ENCODE results near the gene PURA.
"Not testable (repeated sequence)": the region's sequence is repeated elsewhere in the genome, so short reads cannot be mapped to it uniquely, and the experiment has no call there.

Gene PURA

GRCh38 chr5:140148508-140148907 lies 34.6 kb downstream of the PURA start:
- H3K4me3 ChIP-seq (ENCODE audit: low read length), result no peak overlapping the region
- H3K9me3 ChIP-seq (ENCODE audit: low read length), result no peaks in the 10 kb centered on the region
- no peak overlapping the region for H2AFZ ChIP-seq (ENCODE audit: low read depth, low read length)
- H3K4me1 ChIP-seq (ENCODE audit: insufficient read depth, low read length), result peaks cover 10% of the 10 kb centered on the region
- H3K36me3 ChIP-seq (ENCODE audit: insufficient read depth, low read length), result no peaks in the 10 kb centered on the region
- peaks cover 67% of the 10 kb centered on the region for H3K27me3 ChIP-seq (ENCODE audit: insufficient read depth, low read length)

GRCh38 chr5:140150201-140150600 lies 36.3 kb downstream of the PURA start:
- H3K36me3 ChIP-seq (ENCODE audit: insufficient read depth, low read length), result no peaks in the 10 kb centered on the region
- H3K9me3 ChIP-seq (ENCODE audit: low read length), result no peaks in the 10 kb centered on the region
- no peak overlapping the region for H3K4me3 ChIP-seq (ENCODE audit: low read length)
- H3K4me1 ChIP-seq (ENCODE audit: insufficient read depth, low read length), result peaks cover 14% of the 10 kb centered on the region
- H2AFZ ChIP-seq (ENCODE audit: low read depth, low read length), result no peak overlapping the region
- H3K27me3 ChIP-seq (ENCODE audit: insufficient read depth, low read length), result peaks cover 71% of the 10 kb centered on the region

DNA sequence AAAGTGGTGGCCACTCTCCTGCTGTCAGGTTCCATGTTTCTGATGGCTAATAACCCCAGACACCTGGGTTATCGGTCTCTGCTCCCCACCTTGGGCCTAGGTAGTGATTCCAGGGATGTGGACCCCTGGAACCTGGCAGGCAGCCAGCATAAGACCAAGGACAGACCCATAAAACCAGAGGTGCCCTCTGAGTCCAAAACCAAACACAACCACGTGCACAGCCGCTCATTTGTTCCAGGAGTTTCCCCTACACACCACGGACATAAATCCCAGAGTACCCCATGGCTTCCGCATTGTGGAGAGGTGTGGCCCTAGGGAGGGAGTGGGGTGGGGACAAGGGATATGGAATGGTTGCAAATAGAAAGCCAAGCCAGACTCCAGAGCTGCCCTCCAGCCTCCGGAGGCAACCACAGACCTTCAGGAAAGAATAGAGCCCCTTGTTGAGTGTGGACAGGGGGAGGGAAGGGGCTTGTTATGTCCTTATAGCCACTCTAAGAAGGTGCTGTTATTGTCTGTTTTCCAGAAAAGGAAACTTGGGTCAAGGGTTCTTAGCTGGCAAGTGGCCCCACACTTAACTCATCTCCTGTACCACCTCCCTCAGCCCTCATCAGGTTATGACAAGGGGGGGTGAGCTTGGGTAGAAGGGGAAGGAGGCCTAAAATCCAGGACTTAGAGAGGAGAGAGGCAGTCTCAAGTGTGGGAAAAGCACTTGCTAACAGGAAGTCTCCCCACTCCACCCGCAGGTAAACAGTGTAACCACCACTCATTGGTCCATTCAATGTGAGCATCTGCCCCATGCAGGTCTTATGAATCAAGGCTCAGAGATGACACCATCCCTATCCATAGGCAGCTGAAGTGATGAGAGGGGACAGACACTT lies 37.5 kb downstream of the PURA start:
- Histone ChIP-seq H2AFZ (ENCODE audit: low read depth, low read length) (no peak overlapping the region), H3K4me1 (ENCODE audit: insufficient read depth, low read length) (peaks cover 6% of the 10 kb centered on the region), H3K27me3 (ENCODE audit: insufficient read depth, low read length) (peaks cover 60% of the 10 kb centered on the region), H3K4me3 (ENCODE audit: low read length) (no peak overlapping the region), H3K36me3 (ENCODE audit: insufficient read depth, low read length) (no peaks in the 10 kb centered on the region), H3K9me3 (ENCODE audit: low read length) (no peaks in the 10 kb centered on the region)

DNA sequence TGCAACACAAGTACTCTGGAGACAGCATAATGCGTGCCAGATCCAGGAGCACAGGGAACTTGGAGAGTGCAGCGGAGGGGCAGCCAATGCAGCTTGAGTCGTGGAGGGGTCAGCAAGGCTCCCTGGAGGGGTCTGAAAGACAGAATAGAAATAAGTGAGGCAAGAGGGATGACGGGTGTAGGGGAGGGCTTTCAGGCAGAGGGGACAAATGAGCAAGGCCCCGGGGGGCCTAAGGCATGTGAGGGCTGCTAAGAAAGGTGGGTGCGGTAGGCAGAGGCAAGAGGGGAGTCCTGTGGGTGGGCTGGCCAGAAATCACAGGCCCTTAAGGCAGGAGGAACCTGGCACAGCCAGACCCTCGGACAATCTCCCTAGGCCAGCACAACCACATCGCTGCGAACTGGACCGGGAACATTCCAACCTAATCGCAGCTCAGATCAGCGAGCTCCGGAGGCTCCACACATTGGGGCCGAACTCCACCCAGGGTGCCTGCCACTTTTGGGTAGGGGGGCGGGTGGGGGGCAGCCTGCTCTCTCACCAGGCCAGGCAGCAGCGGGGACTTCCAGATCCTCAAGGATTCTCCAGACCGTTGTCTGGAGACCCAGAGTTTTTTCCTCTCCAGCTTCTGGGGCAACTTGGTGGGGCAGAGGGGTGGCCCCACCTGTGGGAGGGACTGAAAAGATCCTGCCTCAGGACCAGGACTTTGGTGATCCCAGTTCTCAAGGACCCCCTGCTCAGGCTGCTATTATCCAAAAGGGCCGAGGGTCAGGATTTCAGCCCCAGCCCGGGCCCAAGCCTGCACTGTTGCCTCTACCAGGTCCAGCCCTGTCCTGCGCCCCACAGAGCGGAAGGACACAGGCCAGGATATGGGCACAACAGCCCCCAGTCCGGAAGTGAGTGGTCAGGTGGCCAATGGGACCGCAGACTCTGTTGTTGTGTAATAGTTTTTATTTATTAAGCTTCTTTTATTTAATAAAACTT lies 38.4 kb downstream of the PURA start:
- Histone ChIP-seq H2AFZ (ENCODE audit: low read depth, low read length) (no peak overlapping the region), H3K4me3 (ENCODE audit: low read length) (no peak overlapping the region), H3K4me1 (ENCODE audit: insufficient read depth, low read length) (peaks cover 8% of the 10 kb centered on the region), H3K36me3 (ENCODE audit: insufficient read depth, low read length) (no peaks in the 10 kb centered on the region), H3K27me3 (ENCODE audit: insufficient read depth, low read length) (peaks cover 51% of the 10 kb centered on the region), H3K9me3 (ENCODE audit: low read length) (no peaks in the 10 kb centered on the region)

GRCh38 chr5:140153255-140153654 lies 39.3 kb downstream of the PURA start:
- H3K4me1 ChIP-seq (ENCODE audit: insufficient read depth, low read length), result peaks cover 8% of the 10 kb centered on the region
- H3K9me3 ChIP-seq (ENCODE audit: low read length), result no peaks in the 10 kb centered on the region
- no peak overlapping the region for H3K4me3 ChIP-seq (ENCODE audit: low read length)
- H2AFZ ChIP-seq (ENCODE audit: low read depth, low read length), result no peak overlapping the region
- peaks cover 41% of the 10 kb centered on the region for H3K27me3 ChIP-seq (ENCODE audit: insufficient read depth, low read length)
- no peaks in the 10 kb centered on the region for H3K36me3 ChIP-seq (ENCODE audit: insufficient read depth, low read length)

DNA sequence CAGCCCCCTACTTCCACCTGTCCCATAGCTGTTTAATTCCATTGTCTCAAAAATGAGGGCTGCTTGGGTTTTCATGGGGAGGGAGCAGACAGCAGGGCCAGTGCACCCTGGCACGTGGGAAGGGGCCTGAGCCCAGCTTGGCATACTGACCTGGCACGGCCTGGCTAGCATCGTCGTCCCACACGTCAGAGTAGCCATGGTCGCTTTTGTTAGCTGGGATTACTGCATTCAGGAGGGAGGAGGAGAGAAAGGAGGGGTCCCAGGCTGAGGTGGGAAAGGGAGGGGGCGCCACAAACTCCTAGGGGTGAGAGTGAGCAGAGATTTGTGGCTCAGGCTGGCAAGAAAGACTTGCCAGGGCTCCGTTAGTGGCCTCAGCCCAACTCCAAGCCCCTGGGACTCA lies 40.0 kb downstream of the PURA start:
- Histone ChIP-seq H3K36me3 (ENCODE audit: insufficient read depth, low read length) (no peaks in the 10 kb centered on the region), H3K4me3 (ENCODE audit: low read length) (no peak overlapping the region), H3K4me1 (ENCODE audit: insufficient read depth, low read length) (peaks cover 8% of the 10 kb centered on the region), H2AFZ (ENCODE audit: low read depth, low read length) (no peak overlapping the region), H3K27me3 (ENCODE audit: insufficient read depth, low read length) (peaks cover 37% of the 10 kb centered on the region), H3K9me3 (ENCODE audit: low read length) (no peaks in the 10 kb centered on the region)

GRCh38 chr5:140154710-140155381 lies 40.9 kb downstream of the PURA start:
- peaks cover 30% of the 10 kb centered on the region for H3K27me3 ChIP-seq (ENCODE audit: insufficient read depth, low read length)
- H3K4me3 ChIP-seq (ENCODE audit: low read length); H2AFZ ChIP-seq (ENCODE audit: low read depth, low read length); H3K9me3 ChIP-seq (ENCODE audit: low read length); H3K36me3 ChIP-seq (ENCODE audit: insufficient read depth, low read length): not testable (repeated sequence)
- H3K4me1 ChIP-seq (ENCODE audit: insufficient read depth, low read length), result peaks cover 12% of the 10 kb centered on the region

DNA sequence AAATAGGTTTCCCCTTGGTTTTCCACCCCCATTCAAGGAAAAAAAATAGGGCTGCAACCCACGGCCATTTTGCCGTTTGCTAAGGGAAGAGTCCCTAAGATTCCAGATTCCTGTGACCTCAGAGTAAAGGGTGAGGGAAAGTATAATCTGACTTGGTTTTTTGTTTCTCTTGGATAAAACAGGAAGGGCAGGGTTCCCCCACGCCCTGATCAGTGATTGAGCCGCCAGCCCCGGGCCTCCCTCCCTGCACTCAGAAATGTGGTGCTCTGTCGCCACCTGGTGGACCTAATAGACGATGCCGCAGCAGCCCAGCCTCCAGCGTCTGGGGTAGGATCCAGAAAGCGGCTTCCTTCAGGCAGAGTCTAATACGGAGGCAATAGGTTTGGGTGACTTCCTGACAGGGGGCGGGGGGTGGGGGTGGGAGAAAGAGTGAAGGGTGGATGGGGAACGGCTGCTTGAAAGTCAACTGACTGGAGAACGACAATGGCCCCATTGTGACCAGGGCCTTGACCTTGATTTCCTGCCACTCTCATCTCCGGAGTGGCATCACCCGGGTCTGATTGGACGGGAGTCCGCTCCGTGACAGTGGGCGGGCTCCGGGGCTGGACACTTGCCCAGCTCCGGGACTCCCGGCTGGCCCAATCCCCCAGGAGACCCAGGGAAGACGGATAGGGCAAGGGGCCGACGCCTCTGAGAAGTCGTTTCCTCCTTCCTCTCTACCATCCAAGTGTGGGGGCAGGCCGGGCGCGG lies 43.3 kb downstream of the PURA start:
- no peaks in the 10 kb centered on the region for H3K36me3 ChIP-seq (ENCODE audit: insufficient read depth, low read length)
- H3K27me3 ChIP-seq (ENCODE audit: insufficient read depth, low read length), result peaks cover 13% of the 10 kb centered on the region
- H3K4me3 ChIP-seq (ENCODE audit: low read length), result peak overlapping the region; percentile 34
- peak overlapping the region; percentile 77 for H2AFZ ChIP-seq (ENCODE audit: low read depth, low read length)
- H3K4me1 ChIP-seq (ENCODE audit: insufficient read depth, low read length), result peaks cover 12% of the 10 kb centered on the region
- no peaks in the 10 kb centered on the region for H3K9me3 ChIP-seq (ENCODE audit: low read length)

GRCh38 chr5:140159014-140159927 lies 45.4 kb downstream of the PURA start:
- Histone ChIP-seq H3K27me3 (ENCODE audit: insufficient read depth, low read length) (peaks cover 6% of the 10 kb centered on the region), H3K4me3 (ENCODE audit: low read length) (no peak overlapping the region), H3K36me3 (ENCODE audit: insufficient read depth, low read length) (no peaks in the 10 kb centered on the region), H2AFZ (ENCODE audit: low read depth, low read length) (no peak overlapping the region), H3K4me1 (ENCODE audit: insufficient read depth, low read length) (peaks cover 8% of the 10 kb centered on the region), H3K9me3 (ENCODE audit: low read length) (no peaks in the 10 kb centered on the region)

DNA sequence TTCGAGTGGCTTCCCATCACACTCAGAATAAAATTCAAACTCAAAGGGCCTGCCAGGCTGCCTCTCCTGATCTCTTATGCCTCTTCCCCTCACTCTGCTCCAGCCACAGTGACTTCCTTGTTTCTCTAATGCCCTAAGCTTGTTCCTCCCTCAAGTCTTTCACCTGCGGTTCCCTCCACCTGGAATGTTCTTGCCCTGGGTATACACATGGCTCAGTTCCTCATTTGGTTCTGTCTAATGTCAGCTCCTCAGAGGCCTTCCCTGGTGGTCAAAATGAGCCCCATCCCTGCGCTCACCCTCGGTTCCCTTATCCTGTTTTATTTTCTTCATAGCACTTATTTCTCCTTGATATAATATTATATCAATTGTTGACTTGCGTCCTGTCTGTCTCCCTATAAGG lies 48.4 kb downstream of the PURA start:
- Histone ChIP-seq H3K4me3 (ENCODE audit: low read length) (no peak overlapping the region), H3K4me1 (ENCODE audit: insufficient read depth, low read length) (peaks cover 4% of the 10 kb centered on the region), H3K27me3 (ENCODE audit: insufficient read depth, low read length) (peaks cover 5% of the 10 kb centered on the region), H2AFZ (ENCODE audit: low read depth, low read length) (no peak overlapping the region), H3K36me3 (ENCODE audit: insufficient read depth, low read length) (no peaks in the 10 kb centered on the region), H3K9me3 (ENCODE audit: low read length) (no peaks in the 10 kb centered on the region)

DNA sequence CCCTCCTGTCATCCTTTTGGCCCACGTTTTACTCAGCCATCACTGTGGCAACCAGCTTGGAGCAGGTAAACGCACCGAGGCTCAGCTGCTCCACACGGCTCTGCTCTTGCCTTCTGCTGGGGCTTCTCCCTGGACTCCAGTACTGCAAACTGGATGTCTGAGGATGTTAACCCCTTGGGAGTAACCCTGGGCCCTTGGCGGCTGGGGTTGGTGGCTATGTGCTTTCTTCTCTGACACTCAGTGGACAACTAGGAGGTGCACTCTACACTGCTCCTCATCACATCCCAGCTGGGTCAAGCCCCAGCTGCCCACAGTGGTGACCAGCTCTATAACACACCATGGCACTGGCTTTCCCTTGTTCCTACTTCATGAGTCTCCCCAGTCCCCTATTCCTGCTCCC lies 48.9 kb downstream of the PURA start:
- Histone ChIP-seq H3K36me3 (ENCODE audit: insufficient read depth, low read length) (no peaks in the 10 kb centered on the region), H3K4me1 (ENCODE audit: insufficient read depth, low read length) (peaks cover 4% of the 10 kb centered on the region), H2AFZ (ENCODE audit: low read depth, low read length) (no peak overlapping the region), H3K9me3 (ENCODE audit: low read length) (no peaks in the 10 kb centered on the region), H3K27me3 (ENCODE audit: insufficient read depth, low read length) (peaks cover 5% of the 10 kb centered on the region), H3K4me3 (ENCODE audit: low read length) (no peak overlapping the region)
